ENCODE data around the gene FBXO46.

Gene FBXO46

GRCh38 chr19:45763691-45764294 lies 33.1 kb upstream of the FBXO46 start:
- ATAC-seq, result no peak
- TF ChIP-seq ZNF8 (CRISPR knock-in tag; IDR thresholded peaks at IDR 0.05) (no peak), GLIS3 (CRISPR knock-in tag; IDR thresholded peaks at IDR 0.05) (no peak), ZNF70 (CRISPR knock-in tag; IDR thresholded peaks at IDR 0.05) (no peak), ZNF565 (CRISPR knock-in tag; conservative IDR thresholded peaks at IDR 0.05; ENCODE audit: low read depth) (no peak), ESRRG (CRISPR knock-in tag; IDR thresholded peaks at IDR 0.05) (no peak), OSR1 (CRISPR knock-in tag; IDR thresholded peaks at IDR 0.05) (no peak)

DNA sequence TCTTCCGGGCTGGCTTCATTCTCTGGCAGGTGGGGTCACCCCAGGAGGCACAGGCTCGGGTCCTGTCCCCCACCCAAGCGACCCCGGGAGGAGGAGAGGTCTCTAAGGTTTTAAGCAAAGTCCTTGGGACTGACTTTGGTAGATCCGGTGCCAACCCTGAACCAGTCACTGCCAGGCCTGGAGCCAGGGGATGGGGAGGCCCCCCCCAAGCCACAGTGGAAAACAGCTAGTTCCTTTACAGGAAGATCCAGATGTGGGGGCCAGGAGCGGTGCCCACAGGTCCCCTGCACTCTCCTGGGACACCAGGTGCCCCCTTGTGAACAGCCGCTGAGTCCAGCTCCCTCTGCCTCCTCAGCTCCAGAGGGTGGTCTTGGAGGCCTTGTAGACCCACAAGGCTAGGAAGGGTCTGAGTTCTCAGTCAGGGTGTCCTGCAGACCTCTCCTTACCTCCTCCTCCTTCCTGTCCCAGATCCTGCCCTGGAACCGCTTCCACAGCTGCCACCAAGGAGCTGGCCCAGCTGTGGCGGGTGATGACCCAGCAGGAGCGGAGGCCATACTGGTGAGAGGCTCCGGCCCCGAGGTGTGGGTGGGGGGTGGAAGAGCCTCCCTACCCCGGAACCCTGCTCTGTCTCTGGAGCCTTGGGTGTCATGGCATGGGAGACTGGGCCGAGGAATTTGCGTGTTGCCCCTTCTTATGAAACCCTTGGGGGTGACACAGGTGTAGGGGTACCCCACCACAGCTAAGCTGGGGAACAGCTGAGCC lies 32.4 kb upstream of the FBXO46 start:
- ATAC-seq, result no peak
- TF ChIP-seq BACH2 (CRISPR knock-in tag; IDR thresholded peaks at IDR 0.05; ENCODE audit: borderline replicate concordance) (no peak), TSHZ2 (CRISPR knock-in tag; IDR thresholded peaks at IDR 0.05) (no peak), PATZ1 (CRISPR knock-in tag; IDR thresholded peaks at IDR 0.05; ENCODE audit: borderline replicate concordance) (no peak), CSDC2 (CRISPR knock-in tag; IDR thresholded peaks at IDR 0.05) (no peak)

- ATAC-seq, result no peak
- no peak for TF ChIP-seq ZFP30 (CRISPR knock-in tag; IDR thresholded peaks at IDR 0.05)
- TF ChIP-seq PPARA (CRISPR knock-in tag; IDR thresholded peaks at IDR 0.05; ENCODE audit: borderline replicate concordance), result no peak
- TF ChIP-seq ARNTL (CRISPR knock-in tag; IDR thresholded peaks at IDR 0.05; ENCODE audit: borderline replicate concordance, low read depth), result no peak
- TF ChIP-seq ZNF70 (CRISPR knock-in tag; IDR thresholded peaks at IDR 0.05), result no peak
- TF ChIP-seq ZNF8 (CRISPR knock-in tag; IDR thresholded peaks at IDR 0.05), result no peak
- TF ChIP-seq TOX (CRISPR knock-in tag; IDR thresholded peaks at IDR 0.05; ENCODE audit: borderline replicate concordance), result no peak
- no peak for TF ChIP-seq BACH2 (CRISPR knock-in tag; IDR thresholded peaks at IDR 0.05; ENCODE audit: borderline replicate concordance)
- TF ChIP-seq, protein P1, sequence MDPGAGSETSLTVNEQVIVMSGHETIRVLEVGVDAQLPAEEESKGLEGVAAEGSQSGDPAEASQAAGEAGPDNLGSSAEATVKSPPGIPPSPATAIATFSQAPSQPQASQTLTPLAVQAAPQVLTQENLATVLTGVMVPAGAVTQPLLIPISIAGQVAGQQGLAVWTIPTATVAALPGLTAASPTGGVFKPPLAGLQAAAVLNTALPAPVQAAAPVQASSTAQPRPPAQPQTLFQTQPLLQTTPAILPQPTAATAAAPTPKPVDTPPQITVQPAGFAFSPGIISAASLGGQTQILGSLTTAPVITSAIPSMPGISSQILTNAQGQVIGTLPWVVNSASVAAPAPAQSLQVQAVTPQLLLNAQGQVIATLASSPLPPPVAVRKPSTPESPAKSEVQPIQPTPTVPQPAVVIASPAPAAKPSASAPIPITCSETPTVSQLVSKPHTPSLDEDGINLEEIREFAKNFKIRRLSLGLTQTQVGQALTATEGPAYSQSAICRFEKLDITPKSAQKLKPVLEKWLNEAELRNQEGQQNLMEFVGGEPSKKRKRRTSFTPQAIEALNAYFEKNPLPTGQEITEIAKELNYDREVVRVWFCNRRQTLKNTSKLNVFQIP (CRISPR knock-in tag; IDR thresholded peaks at IDR 0.05; ENCODE audit: borderline replicate concordance, low read depth), result no peak
- TF ChIP-seq TSHZ2 (CRISPR knock-in tag; IDR thresholded peaks at IDR 0.05), result no peak
- TF ChIP-seq ZC3H10 (CRISPR knock-in tag; IDR thresholded peaks at IDR 0.05), result no peak
- TF ChIP-seq OSR1 (CRISPR knock-in tag; IDR thresholded peaks at IDR 0.05), result no peak
- TF ChIP-seq GLIS3 (CRISPR knock-in tag; IDR thresholded peaks at IDR 0.05), result no peak
- TF ChIP-seq ESRRG (CRISPR knock-in tag; IDR thresholded peaks at IDR 0.05), result no peak
- TF ChIP-seq TCF4 (CRISPR knock-in tag; IDR thresholded peaks at IDR 0.05; ENCODE audit: borderline replicate concordance), result no peak
- no peak for TF ChIP-seq PATZ1 (CRISPR knock-in tag; IDR thresholded peaks at IDR 0.05; ENCODE audit: borderline replicate concordance)
Measured at GRCh38 chr19:45761714-45762113, 31.0 kb upstream of the FBXO46 start.

Measured in SK-N-SH treated with all-trans-retinoic acid at 6 μM for 48 hours (cell line).